T-helper 9 cell (primary cell): ENCODE measurements around the gene STK40.
A peak's percentile ranks its signal among the peaks of the same experiment; 100 is the strongest.

Source experiments
- DNase-seq: peaks from one replicate; pipeline ENCODE4 v3.0.0-alpha.2; 2020

Gene STK40

GRCh38 chr1:36397378-36398230 lies 11.9 kb upstream of the STK40 start, which contains the start of gene LSM10:
TSS of gene LSM10 (minus strand) at chr1:36397908. CDS start at chr1:36394129, 3,779 bp downstream.
- peak; percentile 88 for DNase-seq

- no peak for DNase-seq
These were observed 11.3 kb upstream of the STK40 start for GRCh38 chr1:36397083-36397377.

GRCh38 chr1:36396359-36396758 lies 10.6 kb upstream of the STK40 start:
- no peak for DNase-seq

DNA sequence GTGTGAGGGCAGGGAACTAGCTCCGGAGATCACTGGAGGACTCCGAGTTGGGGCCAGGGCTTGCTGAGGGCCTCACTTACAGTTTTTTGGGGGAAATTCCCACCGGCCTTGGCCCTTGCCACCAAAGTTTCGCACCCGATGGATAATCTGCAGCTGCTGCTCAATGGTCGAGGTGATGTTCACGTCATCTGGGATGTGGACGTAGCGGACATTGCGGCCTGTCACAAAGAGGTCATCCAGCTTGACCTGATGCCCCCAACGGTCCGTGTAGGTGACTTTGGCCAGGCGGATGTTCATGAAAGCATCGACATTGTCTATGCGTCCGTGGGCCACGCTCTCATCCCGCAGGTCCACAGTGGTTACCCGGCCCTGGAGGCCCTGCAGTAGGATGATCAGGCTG lies 8.0 kb upstream of the STK40 start:
- no peak for DNase-seq

DNA sequence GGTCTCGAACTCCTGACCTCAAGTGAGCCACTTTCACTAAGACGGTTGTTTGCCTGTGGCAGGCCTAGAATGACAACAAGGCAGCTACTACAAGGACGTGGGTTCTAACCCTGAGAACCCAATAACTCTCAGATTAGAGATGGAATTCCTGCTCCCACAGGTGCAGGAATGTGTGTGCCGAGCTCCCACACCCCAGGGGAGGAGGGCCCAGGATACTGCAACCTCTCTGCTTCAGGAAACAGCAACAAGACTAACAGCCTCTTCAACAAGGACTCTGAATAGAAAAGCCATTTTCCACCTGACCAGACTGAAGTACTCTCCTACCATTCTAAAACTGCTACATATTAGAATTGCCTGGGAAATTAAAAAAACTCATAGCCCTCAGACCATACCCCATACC lies 7.1 kb upstream of the STK40 start:
- no peak for DNase-seq

GRCh38 chr1:36391271-36391670 lies 5.5 kb upstream of the STK40 start:
- DNase-seq: no peak

GRCh38 chr1:36390411-36390810 lies 4.7 kb upstream of the STK40 start:
- no peak for DNase-seq

GRCh38 chr1:36389999-36390398 lies 4.3 kb upstream of the STK40 start:
- no peak for DNase-seq

DNA sequence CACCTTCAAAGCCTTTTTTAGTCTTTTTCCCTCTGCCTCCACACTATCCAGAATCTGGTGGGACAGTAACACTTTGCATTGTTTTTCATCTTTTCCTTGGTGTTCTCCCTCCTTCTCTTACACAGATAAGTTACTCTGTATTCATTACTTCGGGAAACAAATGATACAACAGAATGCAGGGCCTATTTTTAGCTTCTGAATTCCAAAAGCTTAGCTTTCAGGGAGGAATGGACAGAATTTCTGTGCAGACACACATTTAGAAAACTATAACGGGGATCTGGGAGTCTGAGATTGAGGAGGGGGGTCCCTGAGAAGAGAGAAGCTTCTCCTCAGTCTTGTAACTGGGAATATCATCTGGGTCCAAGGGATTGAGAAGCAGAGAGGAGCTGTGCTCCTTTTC lies 3.5 kb upstream of the STK40 start:
- DNase-seq: no peak

DNA sequence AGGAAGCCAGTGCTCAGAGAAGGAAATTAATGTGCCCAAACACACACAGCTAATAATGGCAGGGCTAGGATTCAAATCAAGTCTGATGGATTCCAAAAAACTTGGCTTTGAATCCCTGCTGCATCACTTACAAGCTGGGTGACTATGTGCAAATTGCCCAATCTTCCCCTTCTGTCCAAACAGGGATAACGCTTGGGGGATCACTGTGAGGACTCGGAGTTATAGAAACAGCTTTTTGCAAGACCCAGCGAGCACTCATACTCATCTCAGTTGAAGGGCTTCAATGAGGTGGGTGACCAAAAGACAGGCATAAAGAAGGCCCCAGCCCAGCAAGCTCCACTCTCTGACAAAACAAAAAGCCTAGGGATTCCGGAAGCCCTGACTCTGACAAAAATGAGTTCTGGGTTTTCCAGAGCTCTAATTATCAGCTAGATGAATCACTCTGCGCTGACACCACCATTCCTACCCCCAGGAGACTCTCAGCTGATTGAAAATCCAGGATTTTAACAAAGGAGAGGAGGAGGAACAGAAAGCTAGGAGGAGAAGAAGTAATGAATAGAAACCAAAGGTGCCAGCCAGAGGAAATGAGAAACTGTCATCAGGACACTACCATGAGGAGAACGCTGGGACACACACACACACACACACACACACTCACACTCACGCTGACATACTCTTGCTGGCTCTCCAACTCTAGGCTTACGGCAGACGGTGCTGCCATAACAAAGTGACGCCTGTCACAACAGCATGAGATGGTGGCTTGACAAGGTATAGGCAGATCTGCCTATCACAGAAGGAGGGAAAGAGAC lies 1.6 kb upstream of the STK40 start:
- DNase-seq: no peak

DNA sequence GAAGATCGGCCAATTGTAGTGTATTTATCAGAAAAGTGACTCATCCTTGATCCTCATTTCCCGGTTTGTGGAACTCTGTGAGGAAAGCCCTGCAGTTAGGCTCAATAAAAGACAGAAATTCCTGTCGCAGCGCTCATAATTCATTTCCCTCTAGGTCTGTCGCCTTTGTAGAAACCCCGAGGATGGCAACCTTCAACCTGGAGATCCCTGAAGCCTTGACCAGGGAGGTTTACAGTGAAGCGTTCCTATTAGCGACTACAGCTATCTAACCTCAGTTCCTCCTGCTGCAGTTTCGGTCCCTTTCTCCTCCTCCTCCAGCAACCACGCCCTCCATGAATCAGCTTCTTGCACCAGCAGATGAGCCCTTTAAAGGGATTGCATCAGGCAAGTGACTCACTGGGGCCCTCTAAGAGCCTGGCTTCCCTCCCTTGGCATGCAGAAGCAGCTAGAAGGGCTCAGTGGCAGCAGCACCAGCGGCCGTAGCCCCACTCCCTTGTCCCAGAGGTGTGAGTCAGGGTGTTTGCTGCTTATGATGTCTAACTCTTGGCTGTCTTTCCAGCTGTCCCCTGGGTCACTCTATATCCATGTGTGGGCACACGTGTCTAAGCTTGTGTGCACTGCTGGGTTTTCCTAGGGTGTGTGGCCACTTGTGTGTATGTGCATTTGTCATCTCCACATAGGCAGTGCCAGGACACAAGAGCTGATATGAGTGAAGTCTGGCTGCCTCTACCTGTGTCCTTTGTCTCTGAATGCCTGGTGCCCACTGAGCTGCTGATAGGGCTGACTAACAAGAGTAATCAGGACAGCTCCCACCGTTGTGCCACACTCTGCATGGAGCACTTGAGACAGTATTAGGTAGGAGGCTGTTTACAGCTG lies 779 bp upstream of the STK40 start:
- peak; percentile 77 for DNase-seq

- DNase-seq: peak; percentile 30
These were observed 948 bp downstream of the STK40 start for GRCh38 chr1:36384542-36385409.

- no peak for DNase-seq
These were observed 2.5 kb downstream of the STK40 start for GRCh38 chr1:36383240-36383639.

- DNase-seq: no peak
These were observed 3.1 kb downstream of the STK40 start for GRCh38 chr1:36382669-36383068.

DNA sequence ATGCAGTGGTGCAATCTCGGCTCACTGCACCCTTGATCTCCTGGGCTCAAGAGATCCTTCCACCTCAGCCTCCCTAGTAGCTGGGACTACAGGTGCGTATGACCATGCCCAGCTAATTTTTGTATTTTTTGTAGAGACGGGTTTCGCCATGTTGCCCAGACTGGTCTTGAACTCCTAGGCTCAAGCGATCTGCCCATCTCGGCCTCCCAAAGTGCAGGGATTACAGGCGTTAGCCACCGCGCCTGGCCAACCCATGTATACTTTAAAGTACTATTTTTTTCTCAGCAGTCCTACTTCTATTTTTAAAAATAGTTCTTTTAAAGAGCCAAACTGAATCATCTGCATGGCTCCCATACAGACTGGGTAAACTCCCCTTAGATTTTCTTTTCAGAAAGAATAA lies 3.5 kb downstream of the STK40 start:
- DNase-seq: no peak

- no peak for DNase-seq
These were observed 4.3 kb downstream of the STK40 start for GRCh38 chr1:36381405-36381804.

DNA sequence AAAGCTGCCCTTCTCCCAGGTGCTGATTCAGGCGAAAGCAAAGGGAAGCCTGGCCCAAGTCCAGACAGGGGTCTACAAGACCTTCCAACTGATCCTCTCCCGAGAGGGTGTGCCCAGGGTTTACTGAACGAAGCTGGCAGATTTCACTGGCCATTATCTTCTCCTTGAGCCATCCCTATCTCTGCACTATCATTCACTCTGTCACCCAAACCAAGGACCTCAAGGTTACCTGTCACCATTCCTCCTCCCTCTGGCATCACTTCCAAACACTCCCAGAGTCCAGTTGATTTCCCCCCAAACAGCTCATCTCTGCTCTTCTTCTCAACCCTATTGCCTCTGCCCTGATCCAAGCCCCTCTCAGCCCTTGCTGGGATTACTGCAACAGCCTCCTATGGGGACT lies 4.9 kb downstream of the STK40 start:
- DNase-seq: no peak

GRCh38 chr1:36380143-36380619 lies 5.5 kb downstream of the STK40 start:
- no peak for DNase-seq

- DNase-seq: no peak
These were observed 7.8 kb downstream of the STK40 start for GRCh38 chr1:36377791-36378492.

DNA sequence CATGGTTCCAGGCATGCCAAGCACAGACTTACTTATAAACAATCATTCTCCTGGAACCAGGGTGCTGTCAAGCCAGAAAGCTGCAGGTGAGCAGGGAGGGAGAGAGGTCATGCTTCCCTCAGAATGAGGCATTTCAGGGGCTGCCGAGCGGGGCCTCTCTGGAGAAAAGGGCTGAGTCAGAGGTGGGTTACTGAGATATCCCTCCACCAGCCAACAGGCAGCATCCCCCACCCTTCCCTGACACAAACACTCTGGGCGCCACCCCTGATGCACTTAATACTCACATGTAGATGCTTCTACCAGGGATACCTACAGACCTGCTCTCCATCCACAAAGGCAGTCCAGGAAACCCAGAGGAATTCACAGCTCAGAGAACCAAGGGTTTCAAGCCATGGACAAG lies 13.1 kb downstream of the STK40 start:
- no peak for DNase-seq
